ENCODE results near the gene RTN4RL2. TPM values are rescaled to one million over a fixed set of nuclear protein-coding genes. Genes with fewer than 3 reads are reported as not detected.

The RTN4RL2 gene
- total RNA-seq, 1 experiment from 2014 or later = 0.90 TPM

GRCh38 chr11:57487021-57487778 is 26.9 kb downstream of the RTN4RL2 start:
- Histone ChIP-seq H3K27me3 (ENCODE audit: control insufficient read depth, insufficient read depth, low read length) (peaks cover 3% of the 10 kb centered on the region; the same call in 1 of the 2 replicates), H3K9me3 (ENCODE audit: control insufficient read depth, insufficient read depth, low read depth, low read length) (no peaks in the 10 kb centered on the region), H3K27ac (ENCODE audit: low read length) (no peak overlapping the region), H3K4me1 (ENCODE audit: control insufficient read depth, insufficient read depth, low read length) (no peaks in the 10 kb centered on the region), H3K4me3 (ENCODE audit: low read depth in 2 of 2, low read length in 2 of 2) (no peak overlapping the region), H3K36me3 (ENCODE audit: control insufficient read depth, insufficient read depth, low read length) (no peaks in the 10 kb centered on the region)
- no peak for ATAC-seq
- POLR2A ChIA-PET = no interaction called here
- TF ChIP-seq CTCF (IDR thresholded peaks at IDR 0.05) (no peak), POLR2AphosphoS5 (IDR thresholded peaks at IDR 0.05; ENCODE audit: low read depth, low read length) (no peak), REST (IDR thresholded peaks at IDR 0.05; ENCODE audit: insufficient read depth in 1 of 2, low read depth in 2 of 2, low read length in 1 of 2) (no peak), SIN3A (IDR thresholded peaks at IDR 0.05; ENCODE audit: borderline replicate concordance, insufficient read depth, low read depth, low read length) (no peak), TCF7L2 (IDR thresholded peaks at IDR 0.05; ENCODE audit: low read depth, low read length) (no peak)
- CTCF ChIA-PET = no interaction called here
- in situ Hi-C loops (cut with HindIII; ENCODE audit: low pct_unique_long_range_greater_than_20kb, low sequenced_read_pairs) (no loop called here), intact Hi-C loops (cut with micrococcal nuclease; ENCODE audit: unreplicated experiment) (no loop called here)
- no peak for DNase-seq (ENCODE audit: low read depth, low spot score)
- no TSS peak for BruUV-seq (replicated peaks)

- Histone ChIP-seq H3K4me1 (ENCODE audit: control insufficient read depth, insufficient read depth, low read length) (no peaks in the 10 kb centered on the region), H3K27me3 (ENCODE audit: control insufficient read depth, insufficient read depth, low read length) (peaks cover 3% of the 10 kb centered on the region; the same call in 1 of the 2 replicates), H3K27ac (ENCODE audit: low read length) (no peak overlapping the region), H3K4me3 (ENCODE audit: low read depth in 2 of 2, low read length in 2 of 2) (no peak overlapping the region), H3K9me3 (ENCODE audit: control insufficient read depth, insufficient read depth, low read depth, low read length) (no peaks in the 10 kb centered on the region), H3K36me3 (ENCODE audit: control insufficient read depth, insufficient read depth, low read length) (no peaks in the 10 kb centered on the region)
- CTCF ChIA-PET = no interaction called here
- BruUV-seq (replicated peaks) = no TSS peak
- no peak for DNase-seq (ENCODE audit: low read depth, low spot score)
- TF ChIP-seq TCF7L2 (IDR thresholded peaks at IDR 0.05; ENCODE audit: low read depth, low read length) = no peak
- no peak for TF ChIP-seq POLR2AphosphoS5 (IDR thresholded peaks at IDR 0.05; ENCODE audit: low read depth, low read length)
- no peak for TF ChIP-seq REST (IDR thresholded peaks at IDR 0.05; ENCODE audit: insufficient read depth in 1 of 2, low read depth in 2 of 2, low read length in 1 of 2)
- no peak for TF ChIP-seq SIN3A (IDR thresholded peaks at IDR 0.05; ENCODE audit: borderline replicate concordance, insufficient read depth, low read depth, low read length)
- TF ChIP-seq CTCF (IDR thresholded peaks at IDR 0.05) = no peak
- intact Hi-C loops (cut with micrococcal nuclease; ENCODE audit: unreplicated experiment) (no loop called here), in situ Hi-C loops (cut with HindIII; ENCODE audit: low pct_unique_long_range_greater_than_20kb, low sequenced_read_pairs) (no loop called here)
- POLR2A ChIA-PET = no interaction called here
- no peak for ATAC-seq
These were observed 27.8 kb downstream of the RTN4RL2 start for GRCh38 chr11:57487920-57488659.
